GM06990 (cell line): ENCODE data around the gene OPN1LW.
"Not testable (repeated sequence)": the region's sequence is repeated elsewhere in the genome, so short reads cannot be mapped to it uniquely, and the experiment has no call there.

Experiments used
- DNase-seq: peaks from one replicate; pipeline ENCODE4 v3.0.0-alpha.2; 2011; ENCODE audit not compliant: insufficient read length; ENCODE audit errors: extremely low read depth
- H3K27me3 ChIP-seq: replicated peaks from 2 replicates; pipeline ENCODE4 v1.6.0; 2011; ENCODE audit warnings: low read length; ENCODE audit not compliant: control insufficient read depth, insufficient read depth
- H3K36me3 ChIP-seq: 2 replicates; pipeline ENCODE4 v1.5.1; 2011; ENCODE audit warnings: low read length; ENCODE audit not compliant: control insufficient read depth, insufficient read depth
- H3K4me3 ChIP-seq: replicated peaks from 2 replicates; pipeline ENCODE4 v1.5.1; 2011; ENCODE audit warnings: low read depth, mild to moderate bottlenecking, control low read depth, low read length
- CTCF ChIP-seq: IDR thresholded peaks from 2 replicates; pipeline ENCODE4 v1.5.1; 2011; ENCODE audit warnings: low read length, control low read depth, mild to moderate bottlenecking, inconsistent platforms; ENCODE audit not compliant: insufficient read depth, poor library complexity, severe bottlenecking

OPN1LW gene

GRCh38 chrX:154142386-154142785, 1.7 kb upstream of the OPN1LW start:
- Histone ChIP-seq H3K4me3 (no peak overlapping the region), H3K36me3 (no peaks in the 10 kb centered on the region), H3K27me3 (no peaks in the 10 kb centered on the region; the same call in 1 of the 2 replicates)
- no peak for TF ChIP-seq CTCF
- no peak for DNase-seq

- H3K27me3 ChIP-seq: no peaks in the 10 kb centered on the region
- H3K36me3 ChIP-seq: no peaks in the 10 kb centered on the region
- DNase-seq: no peak
- H3K4me3 ChIP-seq: no peak overlapping the region
- TF ChIP-seq CTCF: no peak
These were observed 895 bp upstream of the OPN1LW start for GRCh38 chrX:154142950-154143745.

- not testable (repeated sequence) for H3K4me3 ChIP-seq, H3K27me3 ChIP-seq, H3K36me3 ChIP-seq, DNase-seq
These were observed 7.0 kb downstream of the OPN1LW start for GRCh38 chrX:154151030-154151429.

- DNase-seq, H3K4me3 ChIP-seq, H3K36me3 ChIP-seq, H3K27me3 ChIP-seq: not testable (repeated sequence)
These were observed 12.2 kb downstream of the OPN1LW start for GRCh38 chrX:154156221-154156620.

GRCh38 chrX:154157207-154157606, 13.2 kb downstream of the OPN1LW start:
- not testable (repeated sequence) for H3K4me3 ChIP-seq, H3K27me3 ChIP-seq, H3K36me3 ChIP-seq, DNase-seq

GRCh38 chrX:154159345-154159744, 15.3 kb downstream of the OPN1LW start:
- not testable (repeated sequence) for H3K4me3 ChIP-seq, H3K27me3 ChIP-seq, DNase-seq, H3K36me3 ChIP-seq

- DNase-seq, H3K36me3 ChIP-seq, H3K27me3 ChIP-seq, H3K4me3 ChIP-seq: not testable (repeated sequence)
These were observed 20.9 kb downstream of the OPN1LW start for GRCh38 chrX:154164902-154165301.

GRCh38 chrX:154168384-154168783, 24.3 kb downstream of the OPN1LW start:
- not testable (repeated sequence) for H3K36me3 ChIP-seq, DNase-seq, H3K4me3 ChIP-seq, H3K27me3 ChIP-seq

GRCh38 chrX:154172535-154172943, 28.5 kb downstream of the OPN1LW start:
- not testable (repeated sequence) for H3K4me3 ChIP-seq, H3K27me3 ChIP-seq, DNase-seq, H3K36me3 ChIP-seq

GRCh38 chrX:154174356-154174755, 30.3 kb downstream of the OPN1LW start:
- not testable (repeated sequence) for H3K4me3 ChIP-seq, H3K27me3 ChIP-seq, H3K36me3 ChIP-seq, DNase-seq

- not testable (repeated sequence) for DNase-seq, H3K36me3 ChIP-seq, H3K4me3 ChIP-seq, H3K27me3 ChIP-seq
These were observed 38.3 kb downstream of the OPN1LW start, which contains the start of gene OPN1MW for GRCh38 chrX:154182296-154182695. Gene OPN1MW (plus strand): TSS chrX:154182596. CDS start chrX:154182678, 82 bp downstream.

GRCh38 chrX:154183794-154184193, 39.8 kb downstream of the OPN1LW start:
- not testable (repeated sequence) for H3K4me3 ChIP-seq, H3K27me3 ChIP-seq, DNase-seq, H3K36me3 ChIP-seq

- DNase-seq, H3K4me3 ChIP-seq, H3K27me3 ChIP-seq, H3K36me3 ChIP-seq: not testable (repeated sequence)
These were observed 48.8 kb downstream of the OPN1LW start for GRCh38 chrX:154192846-154193245.
